ENCODE data around the gene DLEC1. TPM values are rescaled to one million over a fixed set of nuclear protein-coding genes. Genes with fewer than 3 reads are reported as not detected.

The DLEC1 gene
- polyA plus RNA-seq, 2 of the 4 experiments (the other 2 are of a cell fraction) = 0.10 TPM; not detected in 1

DNA sequence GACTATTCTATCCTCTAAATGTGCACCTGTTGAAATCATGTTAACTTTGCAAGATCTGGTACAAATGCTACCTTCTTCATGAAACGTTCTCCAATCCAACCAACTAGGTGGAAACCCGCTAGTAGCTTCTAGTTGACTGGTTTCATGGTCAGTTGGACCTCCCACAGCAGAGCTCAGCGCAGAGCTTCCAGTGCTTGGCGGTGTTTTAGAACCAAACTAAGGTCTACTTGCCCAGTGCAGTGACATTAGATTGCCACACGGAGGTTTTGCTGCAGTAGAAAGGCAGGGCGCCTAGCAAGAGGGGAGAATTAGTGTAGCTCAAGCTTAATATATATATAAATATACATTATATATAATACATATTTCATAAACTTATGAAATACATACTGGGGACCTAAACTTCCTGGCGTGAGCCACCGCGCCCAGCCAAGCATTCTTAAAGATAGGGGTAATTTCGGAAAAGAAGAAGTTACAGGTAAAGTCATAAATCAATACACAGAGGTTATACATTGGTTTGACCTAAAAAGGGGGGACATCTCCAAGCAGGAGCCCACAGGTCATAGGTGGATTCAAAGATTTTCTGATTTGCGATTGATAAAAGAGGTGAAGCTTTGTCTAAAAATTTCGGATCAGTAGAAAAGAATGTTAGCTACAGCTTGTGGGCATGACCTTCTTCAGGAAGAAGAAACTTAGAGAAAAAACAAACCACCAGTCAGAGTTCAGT is 124.3 kb downstream of the DLEC1 start:
- TF ChIP-seq CHD2 (IDR thresholded peaks at IDR 0.05; ENCODE audit: low read length, partially characterized antibody) (no peak), ZFP36 (IDR thresholded peaks at IDR 0.05; ENCODE audit: borderline replicate concordance, partially characterized antibody) (no peak), CBX2 (IDR thresholded peaks at IDR 0.05; ENCODE audit: borderline replicate concordance, low read depth) (no peak), SREBF2 (IDR thresholded peaks at IDR 0.05) (no peak), TP53 (CRISPR knock-in tag; IDR thresholded peaks at IDR 0.05) (no peak), EHMT2 (IDR thresholded peaks at IDR 0.05; ENCODE audit: low read depth) (no peak), JUNB (IDR thresholded peaks at IDR 0.05) (no peak), ELK1 (IDR thresholded peaks at IDR 0.05; ENCODE audit: low read depth, low read length) (no peak), CEBPB (IDR thresholded peaks at IDR 0.05) (no peak), NPAS2 (CRISPR knock-in tag; IDR thresholded peaks at IDR 0.05; ENCODE audit: borderline replicate concordance) (no peak), ESRRA (IDR thresholded peaks at IDR 0.05; ENCODE audit: borderline replicate concordance, low read length) (no peak), RCOR1 (IDR thresholded peaks at IDR 0.05; ENCODE audit: low read depth, low read length) (no peak), E2F6 (IDR thresholded peaks at IDR 0.05; ENCODE audit: borderline replicate concordance, low read depth) (no peak), GATA3 (IDR thresholded peaks at IDR 0.05; ENCODE audit: borderline replicate concordance) (no peak), ZSCAN20 (CRISPR knock-in tag; IDR thresholded peaks at IDR 0.05) (no peak), REST (IDR thresholded peaks at IDR 0.05) (no peak), BHLHE40 (IDR thresholded peaks at IDR 0.05; ENCODE audit: low read depth, low read length) (no peak)
- TF ChIP-seq, protein P1, sequence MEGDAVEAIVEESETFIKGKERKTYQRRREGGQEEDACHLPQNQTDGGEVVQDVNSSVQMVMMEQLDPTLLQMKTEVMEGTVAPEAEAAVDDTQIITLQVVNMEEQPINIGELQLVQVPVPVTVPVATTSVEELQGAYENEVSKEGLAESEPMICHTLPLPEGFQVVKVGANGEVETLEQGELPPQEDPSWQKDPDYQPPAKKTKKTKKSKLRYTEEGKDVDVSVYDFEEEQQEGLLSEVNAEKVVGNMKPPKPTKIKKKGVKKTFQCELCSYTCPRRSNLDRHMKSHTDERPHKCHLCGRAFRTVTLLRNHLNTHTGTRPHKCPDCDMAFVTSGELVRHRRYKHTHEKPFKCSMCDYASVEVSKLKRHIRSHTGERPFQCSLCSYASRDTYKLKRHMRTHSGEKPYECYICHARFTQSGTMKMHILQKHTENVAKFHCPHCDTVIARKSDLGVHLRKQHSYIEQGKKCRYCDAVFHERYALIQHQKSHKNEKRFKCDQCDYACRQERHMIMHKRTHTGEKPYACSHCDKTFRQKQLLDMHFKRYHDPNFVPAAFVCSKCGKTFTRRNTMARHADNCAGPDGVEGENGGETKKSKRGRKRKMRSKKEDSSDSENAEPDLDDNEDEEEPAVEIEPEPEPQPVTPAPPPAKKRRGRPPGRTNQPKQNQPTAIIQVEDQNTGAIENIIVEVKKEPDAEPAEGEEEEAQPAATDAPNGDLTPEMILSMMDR (IDR thresholded peaks at IDR 0.05) = no peak
- TF ChIP-seq, protein P2, sequence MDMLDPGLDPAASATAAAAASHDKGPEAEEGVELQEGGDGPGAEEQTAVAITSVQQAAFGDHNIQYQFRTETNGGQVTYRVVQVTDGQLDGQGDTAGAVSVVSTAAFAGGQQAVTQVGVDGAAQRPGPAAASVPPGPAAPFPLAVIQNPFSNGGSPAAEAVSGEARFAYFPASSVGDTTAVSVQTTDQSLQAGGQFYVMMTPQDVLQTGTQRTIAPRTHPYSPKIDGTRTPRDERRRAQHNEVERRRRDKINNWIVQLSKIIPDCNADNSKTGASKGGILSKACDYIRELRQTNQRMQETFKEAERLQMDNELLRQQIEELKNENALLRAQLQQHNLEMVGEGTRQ (IDR thresholded peaks at IDR 0.05) = no peak
- DNase-seq (ENCODE audit: low read depth in 1 of 2, low spot score in 1 of 2) (peak; percentile 40 to 53), ATAC-seq (no peak), FAIRE-seq (no peak)
- Histone ChIP-seq H3K9me3 (no peaks in the 10 kb centered on the region), H3K27ac (no peak overlapping the region), H3K4me3 (no peak overlapping the region), H3K4me2 (no peak overlapping the region), H3K4me1 (peaks cover 21% of the 10 kb centered on the region)
- POLR2A ChIA-PET = interaction anchor here (1.9 to 4.2 kb wide), 2 partner anchors 15 to 25 kb away, joined by 9 to 75 read pairs; partner anchors contain the start of genes ACAA1 and MYD88
- CTCF ChIA-PET = interaction anchor here (0.5 to 3.5 kb wide), 13 partner anchors 11 to 1006 kb away, joined by 3 to 19 read pairs (median 3); partner anchors contain the start of genes ACAA1 and MYD88
- WGBS (ENCODE audit: missing lambda C conversion rate) = 86% methylated on average over 12 of the region's 12 CpGs

Measured in A549 (cell line).